ENCODE measurements around the gene ELOVL5.
A peak's percentile ranks its signal among the peaks of the same experiment; 100 is the strongest.
"Not testable (repeated sequence)": the region's sequence is repeated elsewhere in the genome, so short reads cannot be mapped to it uniquely, and the experiment has no call there.

The ELOVL5 gene

GRCh38 chr6:53348371-53349208, at the start of gene ELOVL5:
Gene ELOVL5, minus strand, starts transcription at chr6:53348950. Its CDS starts 53,251 bp downstream, at chr6:53295699.
- DNase-seq, result peak; percentile 100

GRCh38 chr6:53397283-53397682, 48.5 kb upstream of the ELOVL5 start:
- DNase-seq, result no peak

GRCh38 chr6:53395986-53396385, 47.2 kb upstream of the ELOVL5 start:
- DNase-seq, result no peak

- DNase-seq, result no peak
Observed at GRCh38 chr6:53394704-53395103, 46.0 kb upstream of the ELOVL5 start.

- DNase-seq, result no peak
Observed at GRCh38 chr6:53391170-53391569, 42.4 kb upstream of the ELOVL5 start.

GRCh38 chr6:53390010-53390409, 41.3 kb upstream of the ELOVL5 start:
- DNase-seq, result no peak

GRCh38 chr6:53388615-53389014, 39.9 kb upstream of the ELOVL5 start:
- DNase-seq, result not testable (repeated sequence)

GRCh38 chr6:53382421-53382820, 33.7 kb upstream of the ELOVL5 start:
- no peak for DNase-seq

GRCh38 chr6:53378208-53378607, 29.5 kb upstream of the ELOVL5 start:
- DNase-seq, result no peak

GRCh38 chr6:53377793-53378192, 29.0 kb upstream of the ELOVL5 start:
- DNase-seq, result no peak

GRCh38 chr6:53377289-53377688, 28.5 kb upstream of the ELOVL5 start:
- DNase-seq, result no peak

- no peak for DNase-seq
Observed at GRCh38 chr6:53376661-53377226, 28.0 kb upstream of the ELOVL5 start.

GRCh38 chr6:53375847-53376246, 27.1 kb upstream of the ELOVL5 start:
- no peak for DNase-seq

- no peak for DNase-seq
Observed at GRCh38 chr6:53373638-53374037, 24.9 kb upstream of the ELOVL5 start.

- no peak for DNase-seq
Observed at GRCh38 chr6:53369876-53370515, 21.2 kb upstream of the ELOVL5 start.

- DNase-seq, result no peak
Observed at GRCh38 chr6:53369051-53369450, 20.3 kb upstream of the ELOVL5 start.

- no peak for DNase-seq
Observed at GRCh38 chr6:53366128-53366641, 17.4 kb upstream of the ELOVL5 start.

GRCh38 chr6:53363341-53364079, 14.8 kb upstream of the ELOVL5 start:
- DNase-seq, result no peak

GRCh38 chr6:53361549-53362031, 12.8 kb upstream of the ELOVL5 start:
- no peak for DNase-seq

GRCh38 chr6:53360093-53360912, 11.6 kb upstream of the ELOVL5 start:
- no peak for DNase-seq

- peak; percentile 92 for DNase-seq
Observed at GRCh38 chr6:53359843-53360092, 11.0 kb upstream of the ELOVL5 start.
